Measurements from ENCODE around the gene CLDN34. TPM values are rescaled to one million over a fixed set of nuclear protein-coding genes. Genes with fewer than 3 reads are reported as not detected.

The CLDN34 gene
- total RNA-seq, 3 donors from 2014 or later = 0.49 TPM; not detected in 2

GRCh38 chrX:9953396-9953795, 13.8 kb upstream of the CLDN34 start:
- H3K36me3 ChIP-seq (ENCODE audit: low read depth) = no peaks in the 10 kb centered on the region
- ATAC-seq (no peak), DNase-seq (no peak)
- no peaks in the 10 kb centered on the region for H3K4me1 ChIP-seq (ENCODE audit: low read depth)
- H3K4me3 ChIP-seq = no peak overlapping the region
- no peaks in the 10 kb centered on the region for H3K9me3 ChIP-seq
- no peak for TF ChIP-seq CTCF (IDR thresholded peaks at IDR 0.05)
- intact Hi-C loops (cut with DNase I, micrococcal nuclease) = no loop called here

- no peak for ATAC-seq
- intact Hi-C loops (cut with DNase I, micrococcal nuclease) = no loop called here
- Histone ChIP-seq H3K36me3 (ENCODE audit: low read depth) (no peaks in the 10 kb centered on the region), H3K4me3 (no peak overlapping the region), H3K4me1 (ENCODE audit: low read depth) (no peaks in the 10 kb centered on the region), H3K9me3 (no peaks in the 10 kb centered on the region)
- DNase-seq = no peak
- no peak for TF ChIP-seq CTCF (IDR thresholded peaks at IDR 0.05)
Observed at GRCh38 chrX:9955506-9955905, 11.7 kb upstream of the CLDN34 start.

- Histone ChIP-seq H3K4me3 (no peak overlapping the region), H3K9me3 (no peaks in the 10 kb centered on the region), H3K4me1 (ENCODE audit: low read depth) (no peaks in the 10 kb centered on the region), H3K36me3 (ENCODE audit: low read depth) (no peaks in the 10 kb centered on the region)
- no peak for DNase-seq
- intact Hi-C loops (cut with DNase I, micrococcal nuclease) = no loop called here
- TF ChIP-seq CTCF (IDR thresholded peaks at IDR 0.05) = no peak
- ATAC-seq = no peak
Observed at GRCh38 chrX:9957743-9958142, 9.4 kb upstream of the CLDN34 start.

- DNase-seq (no peak), ATAC-seq (no peak)
- no peaks in the 10 kb centered on the region for H3K36me3 ChIP-seq (ENCODE audit: low read depth)
- no peaks in the 10 kb centered on the region for H3K9me3 ChIP-seq
- H3K4me3 ChIP-seq = no peak overlapping the region
- H3K4me1 ChIP-seq (ENCODE audit: low read depth) = no peaks in the 10 kb centered on the region
- TF ChIP-seq CTCF (IDR thresholded peaks at IDR 0.05) = no peak
- intact Hi-C loops (cut with DNase I, micrococcal nuclease) = no loop called here
Observed at GRCh38 chrX:9958183-9958582, 9.0 kb upstream of the CLDN34 start.

- intact Hi-C loops (cut with DNase I, micrococcal nuclease) = no loop called here
- no peak for DNase-seq
- ATAC-seq = no peak
- no peaks in the 10 kb centered on the region for H3K9me3 ChIP-seq
- no peaks in the 10 kb centered on the region for H3K4me1 ChIP-seq (ENCODE audit: low read depth)
- H3K36me3 ChIP-seq (ENCODE audit: low read depth) = no peaks in the 10 kb centered on the region
- H3K4me3 ChIP-seq = no peak overlapping the region
- TF ChIP-seq CTCF (IDR thresholded peaks at IDR 0.05) = no peak
Observed at GRCh38 chrX:9961750-9962149, 5.4 kb upstream of the CLDN34 start.

- no peak for DNase-seq
- Histone ChIP-seq H3K9me3 (no peaks in the 10 kb centered on the region), H3K36me3 (ENCODE audit: low read depth) (no peaks in the 10 kb centered on the region), H3K4me1 (ENCODE audit: low read depth) (no peaks in the 10 kb centered on the region), H3K4me3 (no peak overlapping the region)
- ATAC-seq = peak; percentile 17
- intact Hi-C loops (cut with DNase I, micrococcal nuclease) = no loop called here
- no peak for TF ChIP-seq CTCF (IDR thresholded peaks at IDR 0.05)
Observed at GRCh38 chrX:9977635-9978034, 10.5 kb downstream of the CLDN34 start.

Data from mucosa of descending colon (tissue), 3 donors.